Stomach smooth muscle (tissue), 2 donors: ENCODE data around the gene OR4N5.
"Not testable (repeated sequence)": the region's sequence is repeated elsewhere in the genome, so short reads cannot be mapped to it uniquely, and the experiment has no call there.

ENCODE experiments used
- H3K27ac ChIP-seq: one replicate; pipeline ENCODE4 v1.7.0; 2013; ENCODE audit warnings: mild to moderate bottlenecking, low read length, inconsistent platforms
- H3K27me3 ChIP-seq, 2 donors: one replicate each; pipeline ENCODE4 v1.7.0; 2013; ENCODE audit warnings: low read length in 2 of 2; ENCODE audit not compliant: insufficient read depth in 2 of 2, control insufficient read depth in 1 of 2
- H3K36me3 ChIP-seq, 2 donors: one replicate each; pipeline ENCODE4 v1.7.0; 2013; ENCODE audit warnings: low read length in 2 of 2; ENCODE audit not compliant: control insufficient read depth in 2 of 2, insufficient read depth in 2 of 2
- H3K4me1 ChIP-seq: one replicate; pipeline ENCODE4 v1.7.0; 2013; ENCODE audit warnings: low read length; ENCODE audit not compliant: control insufficient read depth, insufficient read depth
- H3K4me3 ChIP-seq, 2 donors: one replicate each; pipeline ENCODE4 v1.7.0; 2013; ENCODE audit warnings: low read length in 2 of 2
- H3K9ac ChIP-seq, 2 donors: one replicate each; pipeline ENCODE4 v1.7.0; 2013; ENCODE audit warnings: low read length in 2 of 2, mild to moderate bottlenecking in 1 of 2
- H3K9me3 ChIP-seq, 2 donors: one replicate each; pipeline ENCODE4 v1.7.0; 2013; ENCODE audit warnings: low read length in 2 of 2; ENCODE audit not compliant: control insufficient read depth in 2 of 2
- donor health status: healthy.
- donor health status: Pancreatic carcinoma.

OR4N5 gene, protein sequence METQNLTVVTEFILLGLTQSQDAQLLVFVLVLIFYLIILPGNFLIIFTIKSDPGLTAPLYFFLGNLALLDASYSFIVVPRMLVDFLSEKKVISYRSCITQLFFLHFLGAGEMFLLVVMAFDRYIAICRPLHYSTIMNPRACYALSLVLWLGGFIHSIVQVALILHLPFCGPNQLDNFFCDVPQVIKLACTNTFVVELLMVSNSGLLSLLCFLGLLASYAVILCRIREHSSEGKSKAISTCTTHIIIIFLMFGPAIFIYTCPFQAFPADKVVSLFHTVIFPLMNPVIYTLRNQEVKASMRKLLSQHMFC

DNA sequence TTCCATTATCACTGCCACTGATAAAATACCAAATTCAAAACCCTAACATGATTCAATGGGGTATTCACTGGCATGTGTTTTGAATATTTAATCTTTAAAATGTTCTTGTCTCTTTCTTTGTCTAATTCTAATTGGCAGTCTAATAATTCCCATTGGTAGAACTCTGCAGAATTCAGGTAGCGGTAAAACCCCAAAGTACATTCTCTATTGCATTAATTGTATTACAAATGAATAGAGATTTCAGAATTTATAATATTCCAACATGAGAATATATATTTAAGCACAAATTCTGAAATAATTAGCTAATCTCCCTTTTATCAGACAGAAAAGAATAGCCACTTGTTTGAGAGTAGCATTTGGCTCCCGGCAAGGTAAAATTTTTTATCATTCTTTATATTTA, at the start of gene OR4N5:
Gene OR4N5 (plus strand): TSS at position 301 of the 400 bp plus-strand sequence. CDS start 4,916 bp downstream, outside the sequence.
- H3K36me3 ChIP-seq, result no peaks in the 10 kb centered on the region
- H3K4me1 ChIP-seq, result no peaks in the 10 kb centered on the region
- H3K27me3 ChIP-seq, result no peaks in the 10 kb centered on the region
- H3K9ac ChIP-seq, result no peak within 1 kb of the TSS
- H3K4me3 ChIP-seq, result no peak within 1 kb of the TSS
- no peak within 1 kb of the TSS for H3K27ac ChIP-seq
- no peaks in the 10 kb centered on the region for H3K9me3 ChIP-seq

DNA sequence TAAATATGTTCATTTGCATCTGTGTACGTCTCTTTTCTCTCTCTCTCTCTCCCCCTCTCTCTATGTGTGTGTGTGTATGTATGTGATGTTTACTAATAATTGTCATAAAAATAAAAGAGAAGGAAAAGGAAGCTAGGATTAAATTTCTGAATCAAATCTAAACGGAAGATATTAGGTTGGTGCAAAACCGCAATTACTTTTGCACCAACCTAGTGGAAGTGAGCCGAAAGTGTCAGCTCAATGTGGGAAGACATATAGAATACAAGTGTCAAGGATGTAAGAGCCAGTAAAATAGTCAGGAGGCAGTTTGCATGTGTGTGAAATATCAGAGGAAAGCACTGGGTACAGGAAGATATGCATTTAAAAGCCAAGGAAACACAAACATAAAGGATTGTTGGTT, 46.6 kb upstream of the OR4N5 start:
- Histone ChIP-seq H3K27ac (no peak overlapping the region), H3K9me3 (no peaks in the 10 kb centered on the region), H3K9ac (no peak overlapping the region), H3K27me3 (no peaks in the 10 kb centered on the region), H3K36me3 (no peaks in the 10 kb centered on the region), H3K4me1 (no peaks in the 10 kb centered on the region), H3K4me3 (no peak overlapping the region)

DNA sequence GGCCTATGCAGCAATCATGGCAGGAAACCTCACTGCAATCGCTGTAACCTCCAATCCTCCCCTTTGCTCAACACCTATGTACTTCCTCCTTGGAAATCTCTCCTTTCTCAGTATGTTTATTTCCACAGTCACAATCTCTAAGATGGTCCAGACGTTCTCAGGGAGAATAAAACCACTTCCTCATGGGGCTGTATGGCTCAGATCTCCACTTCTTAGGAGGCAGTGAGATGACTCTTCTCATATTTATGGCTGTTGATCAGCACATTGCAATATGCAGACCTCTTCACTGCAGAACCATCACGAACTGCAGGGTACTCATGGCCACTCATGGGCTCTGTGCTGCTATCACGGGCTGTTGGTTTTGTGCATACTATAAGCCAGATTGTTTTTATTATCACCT, 45.2 kb upstream of the OR4N5 start:
- Histone ChIP-seq H3K9me3 (no peaks in the 10 kb centered on the region), H3K36me3 (no peaks in the 10 kb centered on the region), H3K9ac (no peak overlapping the region), H3K27me3 (no peaks in the 10 kb centered on the region), H3K4me1 (no peaks in the 10 kb centered on the region), H3K4me3 (no peak overlapping the region), H3K27ac (no peak overlapping the region)

DNA sequence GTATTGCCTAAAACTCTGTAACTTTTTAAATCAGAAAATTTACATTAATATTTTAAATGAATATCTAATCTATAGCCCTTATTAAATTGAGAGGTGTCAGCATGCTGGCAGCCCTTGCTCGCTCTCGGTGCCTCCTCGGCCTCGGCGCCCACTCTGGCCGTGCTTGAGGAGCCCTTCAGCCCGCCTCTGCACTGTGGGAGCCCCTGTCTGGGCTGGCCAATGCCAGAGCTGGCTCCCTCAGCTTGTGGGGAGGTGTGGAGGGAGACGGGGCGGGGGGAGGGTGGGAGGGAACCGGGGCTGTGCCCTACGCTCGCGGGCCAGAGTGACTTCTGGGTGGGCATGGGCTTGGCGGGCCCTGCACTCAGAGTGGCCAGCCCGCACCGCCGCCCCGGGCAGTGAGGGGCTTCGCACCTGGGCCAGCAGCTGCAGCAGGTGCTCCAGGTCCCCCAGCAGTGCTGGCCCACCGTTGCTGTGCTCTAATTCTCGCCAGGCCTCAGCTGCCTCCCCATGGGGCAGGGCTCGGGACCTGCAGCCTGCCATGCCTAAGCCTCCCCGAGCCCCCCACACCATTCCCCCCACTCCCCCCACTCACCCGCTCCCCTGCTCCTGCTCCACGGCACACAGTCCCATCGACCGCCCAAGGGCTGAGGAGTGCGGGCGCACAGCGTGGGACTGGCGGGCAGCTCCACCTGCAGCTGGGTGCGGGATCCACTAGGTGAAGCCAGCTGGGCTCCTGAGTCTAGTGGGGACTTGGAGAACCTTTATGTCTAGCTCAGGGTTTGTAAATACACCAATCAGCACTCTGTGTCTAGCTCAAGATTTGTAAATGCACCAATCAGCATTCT, 39.5 kb upstream of the OR4N5 start:
- not testable (repeated sequence) for H3K4me3 ChIP-seq, H3K27ac ChIP-seq, H3K27me3 ChIP-seq, H3K9ac ChIP-seq, H3K36me3 ChIP-seq, H3K9me3 ChIP-seq, H3K4me1 ChIP-seq

DNA sequence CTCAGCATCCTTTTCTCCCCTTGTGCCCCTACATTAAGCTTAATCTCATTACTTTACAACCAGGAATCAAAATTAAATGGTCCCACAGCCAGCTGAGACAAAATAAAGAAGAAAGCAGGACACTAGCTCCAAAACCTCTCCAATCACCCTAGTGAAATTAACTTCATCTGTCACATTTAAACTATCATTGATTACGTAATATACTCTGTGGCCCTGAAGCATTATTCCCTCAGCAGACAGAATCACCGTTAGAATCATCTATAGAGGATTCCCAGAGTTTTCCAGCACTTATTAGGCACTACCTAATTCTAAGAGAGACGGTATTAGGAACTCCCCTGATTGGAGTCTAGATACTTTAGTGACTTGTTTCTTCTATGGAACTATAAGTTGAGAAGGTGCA, 28.2 kb upstream of the OR4N5 start, which contains the start of gene OR4K17:
Gene OR4K17 (plus strand): TSS at position 302 of the 400 bp plus-strand sequence. CDS start 6,761 bp downstream, outside the sequence.
- Histone ChIP-seq H3K27me3 (no peaks in the 10 kb centered on the region), H3K36me3 (no peaks in the 10 kb centered on the region), H3K9ac (no peak within 1 kb of the TSS), H3K4me1 (no peaks in the 10 kb centered on the region), H3K9me3 (peaks cover 0 to 2% of the 10 kb centered on the region in 2 donors), H3K4me3 (no peak within 1 kb of the TSS), H3K27ac (no peak within 1 kb of the TSS)

DNA sequence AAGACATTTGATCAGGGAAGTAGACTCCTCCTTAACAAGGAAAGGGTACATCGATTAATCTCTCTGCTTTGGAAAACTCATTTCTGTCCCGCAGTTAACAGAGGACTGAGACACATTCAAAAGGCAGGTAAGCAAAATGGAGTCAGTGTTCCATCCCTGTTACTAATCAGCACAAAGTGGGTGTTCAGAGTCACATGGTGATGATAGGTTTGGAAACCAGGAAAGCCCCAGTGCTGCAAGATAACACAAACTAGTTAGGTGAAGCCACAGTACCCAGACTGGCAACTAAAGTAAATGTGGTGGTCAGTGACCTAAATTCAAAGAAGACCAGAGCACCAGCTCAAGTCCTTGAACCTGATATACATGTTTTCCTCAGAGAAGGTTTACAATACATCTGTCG, 26.3 kb upstream of the OR4N5 start:
- no peaks in the 10 kb centered on the region for H3K36me3 ChIP-seq
- H3K4me3 ChIP-seq, result no peak overlapping the region
- H3K27ac ChIP-seq, result no peak overlapping the region
- H3K4me1 ChIP-seq, result no peaks in the 10 kb centered on the region
- no peaks in the 10 kb centered on the region for H3K27me3 ChIP-seq
- peaks cover 0 to 2% of the 10 kb centered on the region in 2 donors for H3K9me3 ChIP-seq
- H3K9ac ChIP-seq, result no peak overlapping the region

DNA sequence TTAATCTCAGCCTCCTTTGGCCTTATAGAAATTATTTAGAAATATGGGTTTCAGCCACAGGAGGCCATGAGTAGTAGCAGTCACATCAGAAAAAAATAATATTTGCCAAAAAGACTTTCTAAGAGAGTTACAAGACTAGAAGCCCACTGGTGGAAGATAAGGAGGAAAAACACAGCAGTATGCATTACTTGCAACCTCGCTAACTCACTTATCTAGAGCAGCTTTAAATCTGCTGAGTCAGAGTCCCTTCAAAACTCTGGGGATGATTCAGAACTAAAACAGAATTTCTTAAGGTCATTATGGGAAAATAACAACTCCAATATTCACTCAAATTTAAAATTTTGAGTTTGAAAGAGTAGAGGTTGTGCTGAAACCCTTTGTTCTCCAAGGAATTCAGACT, 21.9 kb upstream of the OR4N5 start:
- Histone ChIP-seq H3K36me3 (no peaks in the 10 kb centered on the region), H3K27ac (no peak overlapping the region), H3K9me3 (peaks cover 0 to 2% of the 10 kb centered on the region in 2 donors), H3K27me3 (no peaks in the 10 kb centered on the region), H3K4me1 (no peaks in the 10 kb centered on the region), H3K9ac (no peak overlapping the region), H3K4me3 (no peak overlapping the region)

DNA sequence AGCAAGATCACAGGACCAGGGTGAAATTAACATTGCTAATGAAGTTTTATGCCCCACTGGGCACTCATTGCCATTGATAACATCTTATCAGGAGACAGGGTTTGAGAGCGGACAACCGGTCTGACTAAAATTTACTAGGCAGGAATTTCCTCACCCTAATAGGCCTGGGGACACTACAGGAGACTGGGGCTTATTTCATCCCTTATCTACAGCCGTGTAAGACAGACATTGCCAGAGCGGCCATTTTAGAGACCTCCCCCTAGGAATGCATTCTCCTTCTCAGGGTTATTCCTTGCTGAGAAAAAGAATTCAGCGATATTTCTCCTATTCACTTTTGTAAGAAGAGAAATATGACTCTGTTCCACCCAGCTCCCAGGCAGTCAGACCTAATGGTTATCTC, 19.8 kb upstream of the OR4N5 start:
- Histone ChIP-seq H3K27me3 (no peaks in the 10 kb centered on the region), H3K4me1 (no peaks in the 10 kb centered on the region), H3K36me3 (no peaks in the 10 kb centered on the region), H3K27ac (no peak overlapping the region), H3K4me3 (no peak overlapping the region), H3K9ac (no peak overlapping the region), H3K9me3 (no peaks in the 10 kb centered on the region)

DNA sequence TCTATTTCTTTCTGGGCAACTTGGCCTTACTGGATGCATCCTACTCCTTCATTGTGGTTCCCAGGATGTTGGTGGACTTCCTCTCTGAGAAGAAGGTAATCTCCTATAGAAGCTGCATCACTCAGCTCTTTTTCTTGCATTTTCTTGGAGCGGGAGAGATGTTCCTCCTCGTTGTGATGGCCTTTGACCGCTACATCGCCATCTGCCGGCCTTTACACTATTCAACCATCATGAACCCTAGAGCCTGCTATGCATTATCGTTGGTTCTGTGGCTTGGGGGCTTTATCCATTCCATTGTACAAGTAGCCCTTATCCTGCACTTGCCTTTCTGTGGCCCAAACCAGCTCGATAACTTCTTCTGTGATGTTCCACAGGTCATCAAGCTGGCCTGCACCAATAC, 5.3 kb downstream of the OR4N5 start:
- H3K9me3 ChIP-seq, result no peaks in the 10 kb centered on the region
- H3K9ac ChIP-seq, result no peak overlapping the region
- no peak overlapping the region for H3K4me3 ChIP-seq

DNA sequence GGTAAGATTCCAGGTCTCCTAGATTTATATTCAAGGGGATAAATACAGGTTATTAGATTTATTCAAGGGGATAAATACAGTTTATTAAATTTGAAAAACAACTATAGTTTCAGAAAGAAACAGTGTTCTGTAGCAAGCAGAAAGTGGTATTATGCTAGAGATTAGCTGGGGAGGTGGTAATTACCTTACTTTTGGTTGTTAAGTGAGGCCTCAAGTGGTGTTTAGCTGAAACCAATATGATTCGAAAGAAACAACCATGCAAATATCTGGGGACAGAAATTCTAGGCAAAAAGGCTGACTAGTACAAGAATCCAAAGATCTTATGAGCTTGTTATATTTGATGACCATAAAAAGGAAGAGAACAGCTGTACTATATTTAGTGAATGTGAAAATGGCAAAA, 6.2 kb downstream of the OR4N5 start:
- no peak overlapping the region for H3K9ac ChIP-seq
- no peak overlapping the region for H3K27ac ChIP-seq
- H3K9me3 ChIP-seq, result no peaks in the 10 kb centered on the region
- no peaks in the 10 kb centered on the region for H3K36me3 ChIP-seq
- no peaks in the 10 kb centered on the region for H3K4me1 ChIP-seq
- H3K27me3 ChIP-seq, result no peaks in the 10 kb centered on the region
- no peak overlapping the region for H3K4me3 ChIP-seq

More for the DNA sequence above, 5.3 kb downstream of the OR4N5 start:
- Histone ChIP-seq H3K27me3 (no peaks in the 10 kb centered on the region), H3K36me3 (no peaks in the 10 kb centered on the region), H3K4me1 (no peaks in the 10 kb centered on the region), H3K27ac (no peak overlapping the region)

DNA sequence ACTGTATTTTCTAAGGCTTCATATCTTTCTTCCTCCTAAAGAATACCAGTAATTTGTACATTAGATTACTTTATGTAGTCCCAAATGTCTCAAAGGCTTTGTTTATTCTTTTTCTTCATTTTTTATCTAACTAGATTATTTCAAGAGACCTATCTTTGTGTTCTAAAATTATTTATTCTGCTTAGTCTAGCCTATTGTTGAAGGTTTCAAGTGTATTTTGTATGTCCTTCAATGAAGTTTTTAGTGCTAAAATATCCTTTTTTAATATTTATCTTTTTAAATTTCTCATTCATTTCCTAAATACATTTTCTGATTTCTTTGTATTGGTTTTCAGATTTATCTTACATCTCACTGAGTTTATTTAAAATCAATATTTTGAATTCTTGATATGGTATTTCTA, 25.8 kb downstream of the OR4N5 start:
- Histone ChIP-seq H3K27ac (no peak overlapping the region), H3K9me3 (peaks cover 0 to 3% of the 10 kb centered on the region in 2 donors)

More for the DNA sequence above, 25.8 kb downstream of the OR4N5 start:
- Histone ChIP-seq H3K4me1 (no peaks in the 10 kb centered on the region), H3K9ac (no peak overlapping the region), H3K4me3 (no peak overlapping the region), H3K36me3 (no peaks in the 10 kb centered on the region), H3K27me3 (no peaks in the 10 kb centered on the region)
